Hepatocyte (in vitro differentiated cells): ENCODE data around the gene APPBP2.

Experiments used
- CTCF ChIP-seq: fragments of 200-600 bp; sonication (generic); IDR thresholded peaks from 2 replicates; pipeline ENCODE4 v1.5.1; 2016; ENCODE audit warnings: antibody characterized with exemption, mild to moderate bottlenecking; ENCODE audit not compliant: poor library complexity
- EZH2 ChIP-seq: fragments of 200-600 bp; sonication (generic); IDR thresholded peaks from 2 replicates; pipeline ENCODE4 v1.6.1; 2016; ENCODE audit warnings: antibody characterized with exemption, mild to moderate bottlenecking, borderline replicate concordance

GRCh38 chr17:60563743-60564142, 37.7 kb upstream of the APPBP2 start:
- TF ChIP-seq CTCF (no peak), EZH2 (no peak)
